Brain microvascular endothelial cell (primary cell): ENCODE measurements around the gene ZNF740.

ENCODE experiments used
- DNase-seq: peaks from one replicate; pipeline ENCODE4 v3.0.0-alpha.2; 2020
- H3K27ac ChIP-seq: fragments of 250-450 bp; sonication (Bioruptor Pico); 2 replicates; pipeline ENCODE4 v1.5.1; 2020; ENCODE audit warnings: mild to moderate bottlenecking, moderate library complexity
- H3K27me3 ChIP-seq: fragments of 250-450 bp; sonication (Bioruptor Pico); replicated peaks from 2 replicates; pipeline ENCODE4 v1.5.1; 2020; ENCODE audit warnings: mild to moderate bottlenecking
- H3K36me3 ChIP-seq: fragments of 250-450 bp; sonication (Bioruptor Pico); replicated peaks from 2 replicates; pipeline ENCODE4 v1.5.1; 2020; ENCODE audit warnings: mild to moderate bottlenecking
- H3K4me3 ChIP-seq: 2 replicates; pipeline ENCODE4 v1.5.1; 2011; ENCODE audit warnings: low read depth, mild to moderate bottlenecking, control low read depth, low read length, moderate library complexity
- in situ Hi-C: cut with HindIII; loops from 2 replicates; pipeline ENCODE4 v1.10.0; 2017; ENCODE audit warnings: low sequenced_read_pairs, low pct_ligation_motif_present
- TF ChIP-seq, protein P1 (sequence below): IDR thresholded peaks from 2 replicates; pipeline ENCODE4 v1.5.1; 2011; ENCODE audit warnings: low read depth, mild to moderate bottlenecking, moderate library complexity, low read length, control low read depth, inconsistent platforms; ENCODE audit errors: missing control alignments

The ZNF740 gene

DNA sequence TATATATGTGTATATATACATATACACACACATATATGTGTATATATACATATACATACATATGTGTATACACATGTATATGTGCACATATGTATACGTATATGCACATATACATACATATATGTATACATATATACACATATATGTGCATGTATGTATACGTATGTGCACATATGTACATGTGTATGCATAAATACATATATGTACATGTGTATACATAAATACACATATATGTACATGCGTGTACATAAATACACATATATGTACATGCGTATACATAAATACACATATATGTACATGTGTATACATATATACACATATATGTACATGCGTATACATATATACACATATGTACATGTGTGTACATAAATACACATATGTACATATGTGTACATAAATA lies 33.3 kb upstream of the ZNF740 start:
- no peak for DNase-seq
- no peaks in the 10 kb centered on the region for H3K36me3 ChIP-seq
- TF ChIP-seq, protein P1, sequence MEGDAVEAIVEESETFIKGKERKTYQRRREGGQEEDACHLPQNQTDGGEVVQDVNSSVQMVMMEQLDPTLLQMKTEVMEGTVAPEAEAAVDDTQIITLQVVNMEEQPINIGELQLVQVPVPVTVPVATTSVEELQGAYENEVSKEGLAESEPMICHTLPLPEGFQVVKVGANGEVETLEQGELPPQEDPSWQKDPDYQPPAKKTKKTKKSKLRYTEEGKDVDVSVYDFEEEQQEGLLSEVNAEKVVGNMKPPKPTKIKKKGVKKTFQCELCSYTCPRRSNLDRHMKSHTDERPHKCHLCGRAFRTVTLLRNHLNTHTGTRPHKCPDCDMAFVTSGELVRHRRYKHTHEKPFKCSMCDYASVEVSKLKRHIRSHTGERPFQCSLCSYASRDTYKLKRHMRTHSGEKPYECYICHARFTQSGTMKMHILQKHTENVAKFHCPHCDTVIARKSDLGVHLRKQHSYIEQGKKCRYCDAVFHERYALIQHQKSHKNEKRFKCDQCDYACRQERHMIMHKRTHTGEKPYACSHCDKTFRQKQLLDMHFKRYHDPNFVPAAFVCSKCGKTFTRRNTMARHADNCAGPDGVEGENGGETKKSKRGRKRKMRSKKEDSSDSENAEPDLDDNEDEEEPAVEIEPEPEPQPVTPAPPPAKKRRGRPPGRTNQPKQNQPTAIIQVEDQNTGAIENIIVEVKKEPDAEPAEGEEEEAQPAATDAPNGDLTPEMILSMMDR, result no peak
- in situ Hi-C loops, result no loop called here
- H3K27me3 ChIP-seq, result no peaks in the 10 kb centered on the region
- H3K27ac ChIP-seq, result no peak overlapping the region
- no peak overlapping the region for H3K4me3 ChIP-seq

DNA sequence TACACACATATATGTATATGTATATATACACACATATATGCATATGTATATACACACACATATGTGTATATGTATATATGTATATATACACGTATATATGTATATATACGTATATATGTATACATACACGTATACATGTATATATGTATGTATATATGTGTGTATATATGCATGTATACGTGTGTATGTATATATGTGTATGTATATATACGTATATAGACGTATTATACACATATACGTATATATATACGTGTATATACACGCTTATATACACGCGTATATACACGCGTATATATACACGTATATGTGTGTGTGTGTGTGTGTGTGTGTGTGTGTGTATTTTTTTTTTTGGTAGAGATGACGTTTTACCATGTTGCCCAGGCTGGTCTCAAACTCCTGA lies 32.9 kb upstream of the ZNF740 start:
- no peak overlapping the region for H3K27ac ChIP-seq
- in situ Hi-C loops, result no loop called here
- H3K27me3 ChIP-seq, result no peaks in the 10 kb centered on the region
- no peaks in the 10 kb centered on the region for H3K36me3 ChIP-seq
- DNase-seq, result no peak
- H3K4me3 ChIP-seq, result no peak overlapping the region
- TF ChIP-seq, protein P1, result no peak

DNA sequence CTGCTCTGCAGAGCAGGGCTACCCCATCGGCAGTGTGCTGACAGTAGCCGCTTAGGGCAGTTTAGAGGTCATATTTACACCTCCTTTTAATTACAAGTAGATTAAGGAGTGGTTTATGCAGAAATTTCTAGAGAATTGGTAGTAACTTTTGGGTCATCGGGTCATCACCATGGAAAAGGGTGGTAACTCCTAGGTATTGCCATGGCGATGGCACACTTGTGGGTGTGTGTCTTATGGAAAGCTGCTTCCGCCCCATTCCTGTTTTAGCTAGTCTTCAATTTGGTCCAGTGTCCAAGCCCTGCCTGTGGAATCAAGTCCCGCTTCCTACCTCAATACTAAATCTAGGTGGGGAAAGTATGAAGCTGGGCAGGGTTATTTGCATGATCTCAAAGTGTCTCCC lies 29.5 kb upstream of the ZNF740 start:
- Histone ChIP-seq H3K36me3 (no peaks in the 10 kb centered on the region), H3K27me3 (no peaks in the 10 kb centered on the region), H3K4me3 (no peak overlapping the region), H3K27ac (no peak overlapping the region)
- no peak for DNase-seq
- in situ Hi-C loops, result no loop called here
- TF ChIP-seq, protein P1, result no peak

DNA sequence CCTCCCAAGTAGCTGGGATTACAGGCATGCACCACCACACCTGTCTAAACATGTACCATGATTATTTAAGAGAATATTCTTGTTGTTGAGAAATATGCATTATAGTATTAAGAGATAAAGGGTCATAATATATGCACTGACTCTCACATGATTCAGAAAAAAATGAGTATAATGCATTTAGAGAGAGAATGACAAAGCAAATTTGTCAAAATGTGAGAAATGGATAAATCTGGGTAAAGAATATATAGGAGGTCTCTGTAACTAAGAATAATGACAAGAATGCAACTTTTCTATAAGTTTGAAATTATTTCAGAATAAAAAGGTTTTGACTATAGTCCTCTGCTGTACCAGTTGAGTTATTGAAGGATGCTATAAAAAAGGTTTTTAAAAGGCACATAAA lies 28.1 kb upstream of the ZNF740 start:
- in situ Hi-C loops, result no loop called here
- Histone ChIP-seq H3K36me3 (no peaks in the 10 kb centered on the region), H3K27me3 (no peaks in the 10 kb centered on the region), H3K27ac (no peak overlapping the region), H3K4me3 (no peak overlapping the region)
- DNase-seq, result no peak
- TF ChIP-seq, protein P1, result no peak

DNA sequence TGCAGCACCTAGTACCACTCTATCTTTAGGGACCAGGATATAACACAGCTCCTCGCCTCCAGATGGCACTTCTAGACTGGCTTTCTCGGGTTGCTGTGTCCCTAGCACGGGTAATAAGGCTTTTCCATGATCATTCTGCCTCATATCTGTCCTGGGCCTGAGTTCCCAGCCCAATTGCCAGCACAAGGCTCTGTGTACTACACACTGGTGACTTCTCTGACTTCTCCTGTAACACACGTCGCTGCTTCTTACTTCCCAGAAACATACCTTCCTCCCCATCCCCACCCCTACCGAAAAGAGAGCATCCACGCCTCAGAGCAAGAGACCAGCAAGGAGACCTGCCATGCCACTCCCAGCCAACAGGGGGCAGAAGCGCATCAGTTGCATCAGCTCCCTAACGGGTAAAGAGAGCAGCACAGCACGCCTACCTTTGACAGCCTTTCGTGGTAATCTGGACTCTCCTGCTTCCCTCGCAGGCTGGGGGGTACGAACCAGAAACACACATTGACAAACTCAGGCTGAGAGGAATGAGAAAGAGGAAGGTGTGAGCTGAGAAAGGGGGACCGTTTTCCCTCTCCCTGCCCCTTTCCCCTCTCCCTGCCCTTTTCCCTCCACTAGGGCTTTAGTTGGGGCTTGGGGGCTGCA lies 21.2 kb upstream of the ZNF740 start:
- H3K4me3 ChIP-seq, result no peak overlapping the region
- in situ Hi-C loops, result no loop called here
- DNase-seq, result peak; percentile 76
- TF ChIP-seq, protein P1, result peak; percentile 100
- no peaks in the 10 kb centered on the region for H3K36me3 ChIP-seq
- H3K27me3 ChIP-seq, result no peaks in the 10 kb centered on the region
- no peak overlapping the region for H3K27ac ChIP-seq

DNA sequence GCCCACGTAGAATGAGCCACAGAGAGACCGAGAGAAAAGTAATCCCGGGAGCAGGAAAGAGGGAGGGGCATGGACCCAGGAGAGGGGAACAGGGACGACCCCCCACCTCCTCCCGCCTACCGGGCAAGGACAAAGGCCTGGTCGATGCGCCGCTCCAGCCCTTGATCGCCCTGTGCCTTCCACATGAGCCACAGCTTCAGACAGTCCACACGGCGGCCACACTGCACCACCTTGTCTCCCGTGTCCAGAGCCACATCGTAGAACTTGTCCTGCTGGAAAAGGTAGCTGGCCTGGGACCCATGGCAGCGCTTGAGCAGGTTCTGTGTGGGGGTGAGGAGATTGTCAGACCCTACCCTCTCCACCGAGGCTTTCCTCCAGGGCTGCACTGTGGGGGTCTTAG lies 20.5 kb upstream of the ZNF740 start:
- H3K27me3 ChIP-seq, result no peaks in the 10 kb centered on the region
- no peak overlapping the region for H3K27ac ChIP-seq
- no peaks in the 10 kb centered on the region for H3K36me3 ChIP-seq
- in situ Hi-C loops, result no loop called here
- no peak overlapping the region for H3K4me3 ChIP-seq
- no peak for DNase-seq
- TF ChIP-seq, protein P1, result no peak
